Activated CD8-positive, alpha-beta memory T cell treated with anti-CD3 and anti-CD28 coated beads, Interleukin-2, amount 50 U/mL, for 24 hours (primary cell): ENCODE results near the gene PLEKHM1.
"Not testable (repeated sequence)": the region's sequence is repeated elsewhere in the genome, so short reads cannot be mapped to it uniquely, and the experiment has no call there.

Experiments used
- DNase-seq: peaks from one replicate; pipeline ENCODE4 v3.0.0-alpha.2; 2020; ENCODE audit errors: extremely low read depth

The PLEKHM1 gene

DNA sequence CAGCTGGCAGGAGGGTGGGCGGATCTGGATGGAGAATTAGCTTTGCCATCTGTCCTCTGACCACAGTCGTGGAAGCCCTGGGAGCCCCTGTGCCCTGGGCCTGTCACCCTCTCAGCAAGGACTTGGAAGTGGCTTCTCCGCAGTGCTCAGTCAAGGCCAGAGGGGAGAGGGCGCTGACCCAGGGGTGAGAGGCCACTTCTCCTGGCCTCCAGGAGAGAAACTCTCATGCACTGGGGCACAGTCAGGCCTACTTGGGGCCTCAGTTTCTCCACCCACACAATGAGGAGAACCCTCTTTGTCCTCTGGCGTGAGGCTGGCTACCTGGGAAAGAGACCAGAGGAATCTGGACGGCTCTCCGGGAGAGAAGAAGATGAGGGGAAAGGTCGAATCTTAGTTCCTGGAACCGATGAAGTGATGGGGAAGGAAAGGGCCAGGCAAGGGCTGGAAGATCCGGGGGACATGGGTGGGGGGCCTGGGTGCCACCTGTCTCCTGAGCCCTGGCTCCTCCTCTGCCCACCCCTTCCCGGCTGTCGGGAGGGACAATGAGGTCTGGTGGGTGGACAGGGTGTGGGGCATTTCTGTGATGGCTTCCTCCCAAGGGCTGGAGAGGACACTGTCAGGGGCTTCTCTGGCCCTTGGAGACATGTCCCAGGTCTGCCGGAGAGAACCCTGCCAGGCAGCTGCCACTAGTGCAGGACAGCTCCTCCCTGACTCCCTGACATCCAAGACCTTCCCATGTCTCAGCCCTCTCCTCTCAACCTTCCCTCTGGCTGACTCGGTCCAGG is 48.8 kb downstream of the PLEKHM1 start:
- DNase-seq: no peak

DNA sequence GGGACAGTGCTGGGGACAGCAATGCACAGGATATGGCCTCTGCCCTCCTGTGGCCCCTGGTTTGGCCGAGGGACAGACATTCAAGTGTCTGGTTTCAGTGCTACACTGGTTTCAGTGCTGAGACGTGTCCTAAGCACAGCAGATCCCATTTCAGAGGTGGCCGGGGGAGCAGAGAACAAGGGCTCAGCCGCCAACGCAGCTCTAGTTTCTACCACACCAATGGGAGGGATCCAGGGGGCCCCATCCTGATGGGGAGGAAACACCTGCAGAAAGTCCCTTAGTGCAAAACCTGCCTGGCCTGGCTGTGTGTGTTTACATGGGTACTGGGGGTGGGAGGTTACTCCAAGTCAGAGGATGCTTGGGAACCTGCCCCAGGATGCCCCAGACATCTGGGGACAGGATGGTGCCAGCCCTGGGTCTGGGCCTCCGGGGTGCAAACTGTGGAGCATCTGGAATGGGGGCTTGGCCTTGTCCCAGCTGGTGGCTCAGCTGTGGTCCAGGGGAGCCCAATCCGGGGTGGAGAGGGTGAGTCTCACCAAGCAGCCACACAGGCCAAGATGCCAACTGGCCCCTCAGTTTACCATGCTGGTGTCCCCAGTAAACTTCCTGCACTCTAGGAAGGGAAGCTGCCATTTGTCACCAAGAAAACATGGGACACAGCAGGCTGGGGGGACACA is 49.5 kb downstream of the PLEKHM1 start:
- DNase-seq: not testable (repeated sequence)

GRCh38 chr17:45440161-45440778 is 50.3 kb downstream of the PLEKHM1 start:
- DNase-seq: no peak

DNA sequence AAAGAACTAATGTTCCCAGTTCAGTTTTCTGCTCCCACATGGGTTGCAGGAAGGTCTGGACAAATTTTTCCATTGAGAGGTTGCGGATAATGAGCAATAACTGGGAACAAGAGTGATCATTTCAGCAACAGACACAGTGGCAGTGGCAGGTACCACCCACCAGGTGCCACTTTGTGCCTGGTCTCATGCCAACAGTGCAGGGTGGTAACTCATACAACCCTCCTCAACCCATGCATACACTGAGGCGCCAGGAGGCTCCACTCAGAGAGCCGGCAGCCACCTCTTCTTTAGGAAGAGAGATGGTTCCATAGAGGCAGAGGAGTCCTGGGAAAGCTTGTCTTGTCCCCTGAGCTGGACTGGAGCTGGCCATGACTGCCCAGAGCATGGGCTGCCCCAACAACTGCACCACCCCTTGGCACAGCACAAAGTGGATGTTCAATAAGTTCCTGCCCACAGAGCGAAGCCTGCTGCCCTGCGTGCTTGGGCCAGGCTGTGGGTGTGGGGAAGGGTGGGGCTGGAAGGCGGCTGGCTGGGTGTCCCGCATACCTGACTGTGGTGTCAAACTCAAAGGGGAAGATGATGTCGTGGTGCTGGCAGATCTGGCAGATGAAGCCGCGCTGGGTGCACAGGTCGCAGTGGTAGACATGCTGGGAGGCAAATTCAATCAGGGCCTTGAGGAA is 51.5 kb downstream of the PLEKHM1 start:
- DNase-seq: no peak

GRCh38 chr17:45437465-45438283 is 52.8 kb downstream of the PLEKHM1 start:
- no peak for DNase-seq

DNA sequence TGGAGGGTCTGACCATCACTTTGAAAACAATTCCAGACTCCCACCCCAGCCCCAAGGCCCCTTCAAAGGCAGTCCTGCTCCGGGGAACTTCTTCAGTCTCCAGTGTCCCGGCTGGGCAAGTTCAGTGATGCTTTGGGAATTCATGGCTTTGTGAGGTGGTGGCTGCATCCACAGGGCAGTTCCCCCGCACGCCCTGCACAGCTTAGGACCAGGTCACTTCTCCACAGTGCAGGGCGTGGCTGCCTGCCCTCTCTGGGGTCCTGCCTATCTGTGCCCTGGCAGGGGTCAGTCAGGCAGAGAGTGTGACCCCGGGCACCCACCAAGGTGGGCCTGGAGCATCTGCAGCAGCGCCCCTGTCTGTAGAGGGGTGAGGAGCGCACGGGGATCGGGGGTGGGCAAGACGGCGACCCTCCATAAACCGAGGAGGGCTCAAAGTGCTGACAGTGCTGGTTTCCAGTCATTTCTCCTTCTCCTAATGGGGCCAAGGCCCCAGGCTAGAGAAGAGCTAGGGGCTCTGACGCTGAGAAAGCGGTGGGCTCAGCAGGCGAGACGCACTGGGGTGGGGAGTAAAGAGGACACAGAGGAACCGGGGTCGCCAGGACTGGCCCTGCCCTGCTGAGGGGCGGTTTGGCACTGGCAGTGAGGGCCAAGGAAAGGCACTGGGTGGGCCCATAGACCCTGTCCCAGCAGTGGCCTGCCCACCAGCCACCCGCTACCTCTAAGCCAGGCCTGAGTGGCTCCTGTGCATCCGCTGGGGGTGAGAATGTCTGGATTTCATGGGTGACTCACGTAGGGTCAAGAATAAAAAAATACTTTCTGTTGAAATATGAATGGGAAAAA is 53.7 kb downstream of the PLEKHM1 start:
- DNase-seq: no peak

- DNase-seq: no peak
These were observed 54.4 kb downstream of the PLEKHM1 start for GRCh38 chr17:45436161-45436560.

GRCh38 chr17:45435481-45435880 is 55.0 kb downstream of the PLEKHM1 start:
- no peak for DNase-seq

DNA sequence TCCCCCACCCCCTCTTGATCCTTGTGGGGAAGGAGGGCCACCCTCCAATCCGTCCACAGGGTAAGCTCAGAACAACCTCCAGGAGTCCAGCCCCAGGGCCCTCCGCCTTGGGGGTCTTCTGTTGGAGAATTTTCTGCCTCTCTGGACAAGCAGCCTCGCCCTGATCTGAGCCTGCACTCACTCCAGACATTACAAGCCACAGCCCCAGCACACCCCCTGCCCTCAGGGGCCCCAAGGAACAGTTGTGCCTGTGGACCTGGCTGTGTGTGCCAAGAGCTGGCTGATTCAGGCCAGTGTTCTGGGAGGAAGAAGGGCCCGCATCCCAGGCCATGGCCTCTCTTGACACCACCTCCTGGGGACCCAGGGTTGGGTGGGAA is 57.4 kb downstream of the PLEKHM1 start:
- DNase-seq: no peak

GRCh38 chr17:45432405-45433158 is 57.9 kb downstream of the PLEKHM1 start, which contains the start of gene ARHGAP27:
TSS of gene ARHGAP27 (minus strand) at chr17:45432870. CDS start at chr17:45430279, 2,591 bp downstream.
- no peak for DNase-seq

- no peak for DNase-seq
These were observed 58.8 kb downstream of the PLEKHM1 start for GRCh38 chr17:45431531-45432404.

DNA sequence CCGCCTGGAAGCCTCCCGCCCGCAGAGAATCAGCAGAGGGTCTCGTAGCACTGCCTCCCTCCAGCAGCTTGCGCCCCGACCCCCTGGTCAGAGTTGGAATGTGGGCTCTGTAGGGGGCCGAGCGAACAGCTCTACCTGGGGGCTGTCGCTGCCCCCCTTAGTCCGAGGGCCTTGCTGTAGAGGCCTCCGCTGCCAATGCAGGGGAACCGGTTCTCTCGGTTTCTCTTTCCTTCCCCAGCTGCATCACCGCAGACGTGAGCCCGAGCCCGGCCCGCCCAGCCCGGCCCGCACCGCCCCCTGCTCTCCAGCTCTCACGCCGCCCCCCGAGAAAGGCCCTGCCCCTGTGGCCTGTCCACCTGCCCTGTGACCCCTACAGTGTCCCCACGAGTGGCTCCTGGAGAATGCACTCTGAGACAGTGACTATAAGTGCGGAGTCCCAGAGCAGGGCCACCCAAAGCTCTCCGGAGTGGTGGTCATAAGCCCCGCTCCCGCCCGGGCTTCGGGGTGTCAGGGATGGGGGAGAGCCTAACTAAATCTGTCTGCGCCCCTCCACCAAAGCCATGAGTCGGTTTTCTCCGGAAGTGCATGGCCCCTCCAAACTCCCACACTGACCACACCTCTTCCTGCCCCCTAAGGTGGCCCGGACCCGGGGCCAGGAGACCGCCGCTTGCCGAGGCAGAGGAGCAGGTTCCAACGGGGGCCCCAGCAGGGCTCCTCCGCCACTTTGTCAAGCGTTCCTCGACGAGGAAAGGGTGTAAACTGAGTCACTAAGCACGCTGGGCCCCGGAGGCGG is 59.6 kb downstream of the PLEKHM1 start:
- no peak for DNase-seq

DNA sequence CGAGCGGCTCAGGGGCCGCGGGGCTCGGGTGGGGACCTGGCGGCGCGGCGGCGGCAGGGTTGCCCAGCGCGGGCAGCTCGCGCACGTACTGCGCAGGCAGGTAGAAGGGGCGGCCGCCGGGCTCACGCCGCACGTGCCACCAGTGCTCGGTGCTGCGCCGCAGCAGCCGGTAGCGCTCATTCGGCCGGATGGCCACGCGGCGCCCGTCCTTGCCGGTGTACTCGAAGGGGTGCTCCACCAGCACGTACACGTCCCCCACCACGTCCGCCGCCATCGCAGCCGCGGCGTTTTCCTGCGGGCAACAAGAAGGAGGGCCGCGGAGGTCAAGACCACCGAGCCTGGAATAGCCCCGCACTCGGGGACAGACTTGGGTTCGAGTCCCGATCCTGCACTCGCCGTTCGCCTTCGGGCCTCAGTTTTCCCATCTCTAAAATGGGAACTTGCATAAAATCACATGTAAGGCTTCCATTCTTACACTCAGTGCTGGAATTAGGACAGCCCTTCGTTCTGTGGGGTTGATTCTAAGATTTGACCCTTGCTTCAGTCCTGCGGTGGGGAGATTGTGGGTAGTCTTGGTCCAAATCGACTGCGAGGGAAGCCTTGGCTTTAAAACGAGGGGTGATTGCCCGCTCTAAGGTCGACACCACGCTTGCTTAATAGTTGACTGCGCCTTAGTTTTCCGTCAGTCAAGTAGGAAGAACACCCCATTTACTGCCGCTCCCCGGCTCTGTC is 60.3 kb downstream of the PLEKHM1 start:
- DNase-seq: no peak

DNA sequence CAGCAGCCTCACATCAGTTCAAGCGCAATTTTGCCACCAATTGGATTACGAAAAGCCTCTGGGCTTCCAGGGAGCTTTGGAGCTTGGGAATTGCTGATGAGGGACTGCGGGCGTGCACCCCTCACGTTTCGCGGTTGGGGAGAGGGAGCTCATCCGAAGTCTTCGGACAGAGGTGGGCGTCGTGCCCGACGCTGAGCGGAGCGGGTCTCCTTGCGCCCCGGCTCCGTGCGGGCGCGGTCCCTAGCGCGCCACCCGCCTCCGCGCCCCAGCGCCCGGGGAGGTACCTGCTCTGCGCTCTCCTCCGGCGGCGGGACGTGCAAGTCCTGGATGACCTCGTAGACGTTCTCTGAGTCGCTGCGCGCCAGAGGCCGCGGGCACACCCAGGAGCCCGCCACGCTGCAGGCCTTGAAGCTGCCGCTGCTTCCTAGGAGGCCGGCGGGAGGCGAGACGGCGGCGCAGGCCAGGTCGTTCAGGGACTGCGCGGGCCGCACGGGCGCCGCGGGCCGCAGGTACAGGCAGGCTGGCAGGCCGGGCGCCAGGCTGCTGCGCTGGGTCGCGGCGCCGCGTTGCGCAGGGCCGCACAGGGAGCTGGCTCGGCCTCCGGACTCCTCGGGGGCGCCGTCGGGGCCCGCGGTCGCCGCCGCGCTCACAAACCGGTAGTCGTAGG is 61.0 kb downstream of the PLEKHM1 start:
- DNase-seq: no peak

DNA sequence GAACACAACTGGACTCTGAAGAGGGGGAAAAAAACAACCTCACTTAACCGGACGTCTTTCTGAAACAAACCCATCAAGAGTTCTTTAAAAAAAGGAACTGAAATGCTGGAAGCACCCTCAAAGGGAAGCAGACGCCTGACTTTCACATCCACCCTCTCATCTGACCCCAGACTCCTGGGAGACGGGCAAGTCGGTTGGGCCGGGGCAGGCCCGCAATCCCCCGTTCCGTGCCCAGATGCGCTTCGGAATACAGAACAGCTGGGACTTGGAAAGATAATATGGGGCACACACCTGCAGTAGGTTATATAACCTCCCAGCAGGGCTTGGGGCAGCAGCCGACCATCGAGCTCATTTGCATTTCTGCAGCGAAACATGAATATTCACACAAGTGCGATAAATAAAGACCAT is 61.6 kb downstream of the PLEKHM1 start:
- DNase-seq: no peak

DNA sequence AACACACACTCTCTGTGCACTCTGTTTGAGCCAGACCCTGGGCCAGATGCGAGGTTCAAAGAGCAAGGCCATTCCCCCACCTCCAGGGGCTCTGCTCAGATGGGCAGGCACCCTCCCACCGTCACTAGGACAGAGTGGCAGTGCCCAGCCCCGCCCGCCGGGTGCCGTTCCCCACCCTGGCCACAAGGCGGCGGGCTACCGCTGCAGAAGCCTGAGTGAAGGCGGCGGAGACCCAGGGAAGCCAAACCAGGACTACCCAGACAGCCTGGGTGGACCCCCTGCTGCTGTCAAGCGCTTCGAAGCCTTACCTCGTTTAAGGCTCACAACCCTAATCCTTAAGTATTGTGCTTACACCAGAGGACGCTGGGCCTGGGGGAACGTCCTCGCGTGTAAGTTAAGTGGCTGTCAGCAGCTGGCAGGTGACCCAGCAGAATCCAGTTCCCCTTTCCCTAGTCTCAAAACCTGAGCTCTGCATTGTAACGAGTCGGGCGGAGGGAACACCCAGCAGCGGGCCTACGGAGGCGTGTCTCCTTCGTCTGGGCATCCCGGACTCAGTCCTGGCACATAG is 62.4 kb downstream of the PLEKHM1 start:
- DNase-seq: no peak
